Stimulated activated naive B cell treated with anti-CD40 and anti-IgM and Interleukin-4, amounts not matched to agents 10 μg/mL and 1 μg/mL and 100 μg/mL, for 72 hours (primary cell): ENCODE data around the gene VWF.

Source experiments
- ATAC-seq, 2 donors: fragments of 150-1000 bp; cut with Tn5 transposase; replicated peaks; 2 replicates each; pipeline ENCODE4 v1.10.0; 2021; ENCODE audit warnings: moderate library complexity in 1 of 2
- DNase-seq: peaks from one replicate; pipeline ENCODE4 v3.0.0; 2021
- H3K27ac Mint-ChIP-seq: one replicate; pipeline ENCODE4 v1.8.0; 2022; ENCODE audit warnings: mild to moderate bottlenecking, mixed read lengths
- H3K27me3 Mint-ChIP-seq, 2 donors: one replicate each; pipeline ENCODE4 v1.8.0; 2022; ENCODE audit warnings: mixed read lengths in 2 of 2
- H3K36me3 Mint-ChIP-seq, 2 donors: one replicate each; pipeline ENCODE4 v1.8.0; 2022; ENCODE audit warnings: mixed read lengths in 2 of 2, mild to moderate bottlenecking in 1 of 2
- H3K4me1 Mint-ChIP-seq, 2 donors: one replicate each; pipeline ENCODE4 v1.8.0; 2022; ENCODE audit warnings: mixed read lengths in 2 of 2, mild to moderate bottlenecking in 1 of 2
- H3K4me3 Mint-ChIP-seq, 2 donors: one replicate each; pipeline ENCODE4 v1.8.0; 2022; ENCODE audit warnings: mild to moderate bottlenecking in 2 of 2, mixed read lengths in 2 of 2, moderate library complexity in 1 of 2
- H3K9me3 Mint-ChIP-seq, 2 donors: one replicate each; pipeline ENCODE4 v1.8.0; 2022; ENCODE audit warnings: mixed read lengths in 2 of 2, mild to moderate bottlenecking in 1 of 2

The VWF gene

DNA sequence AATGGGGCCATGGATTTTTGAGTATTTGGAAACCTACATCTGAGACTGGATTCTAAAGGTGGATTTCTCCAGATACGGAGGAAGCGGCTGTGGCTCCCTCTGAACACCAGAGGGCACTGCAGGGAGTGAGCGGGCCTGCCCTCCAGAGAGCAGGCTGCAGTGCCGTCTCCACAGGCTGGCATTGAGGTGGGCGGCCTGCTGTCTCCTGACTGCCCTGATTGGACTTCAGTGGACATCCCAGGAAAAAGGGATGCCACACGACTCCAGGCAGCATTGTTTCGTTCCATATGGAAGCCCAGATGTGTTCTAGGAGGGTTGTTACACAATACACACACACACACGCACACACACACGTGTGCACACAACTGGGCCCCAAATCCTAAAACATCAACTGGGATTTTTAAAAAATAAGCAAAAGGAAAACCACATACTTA is 158.5 kb downstream of the VWF start:
- H3K27ac Mint-ChIP-seq: no peak overlapping the region

GRCh38 chr12:5964913-5965900 is 159.3 kb downstream of the VWF start:
- no peaks in the 10 kb centered on the region for H3K36me3 Mint-ChIP-seq
- no peak overlapping the region for H3K4me3 Mint-ChIP-seq
- no peak overlapping the region for H3K27ac Mint-ChIP-seq
- peaks cover 13 to 22% of the 10 kb centered on the region in 2 donors for H3K27me3 Mint-ChIP-seq
- H3K4me1 Mint-ChIP-seq: no peaks in the 10 kb centered on the region
- no peaks in the 10 kb centered on the region for H3K9me3 Mint-ChIP-seq
- DNase-seq: no peak
- no peak for ATAC-seq

More for the DNA sequence above, 158.5 kb downstream of the VWF start:
- Mint-ChIP-seq H3K36me3 (no peaks in the 10 kb centered on the region), H3K4me1 (no peaks in the 10 kb centered on the region), H3K9me3 (no peaks in the 10 kb centered on the region), H3K27me3 (peaks cover 21 to 29% of the 10 kb centered on the region in 2 donors), H3K4me3 (no peak overlapping the region)
- ATAC-seq (peak; percentile 79 to 88), DNase-seq (peak; percentile 14)

DNA sequence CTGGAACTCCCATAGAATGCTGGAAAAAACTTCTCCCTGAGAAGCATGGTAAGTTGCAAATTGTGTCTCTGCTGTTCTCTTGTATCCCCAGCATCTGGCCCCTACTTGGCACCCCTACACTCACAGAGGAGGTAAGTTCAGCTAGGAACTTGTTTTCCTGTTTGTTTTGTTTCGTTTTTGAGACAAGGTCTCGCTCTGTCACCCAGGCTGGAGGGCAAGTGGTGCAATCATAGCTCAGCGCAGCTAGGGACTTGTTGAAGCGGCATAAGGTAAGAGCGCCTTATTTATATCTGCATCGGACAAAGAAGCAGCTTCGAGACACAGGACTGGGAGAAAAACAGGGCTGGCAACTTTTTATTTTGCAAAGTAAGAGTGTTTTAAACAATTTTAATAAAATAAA is 161.0 kb downstream of the VWF start:
- DNase-seq: no peak
- Mint-ChIP-seq H3K4me1 (no peaks in the 10 kb centered on the region), H3K27ac (no peak overlapping the region), H3K27me3 (peaks cover 14 to 22% of the 10 kb centered on the region in 2 donors), H3K9me3 (no peaks in the 10 kb centered on the region), H3K36me3 (no peaks in the 10 kb centered on the region), H3K4me3 (no peak overlapping the region)
- no peak for ATAC-seq

DNA sequence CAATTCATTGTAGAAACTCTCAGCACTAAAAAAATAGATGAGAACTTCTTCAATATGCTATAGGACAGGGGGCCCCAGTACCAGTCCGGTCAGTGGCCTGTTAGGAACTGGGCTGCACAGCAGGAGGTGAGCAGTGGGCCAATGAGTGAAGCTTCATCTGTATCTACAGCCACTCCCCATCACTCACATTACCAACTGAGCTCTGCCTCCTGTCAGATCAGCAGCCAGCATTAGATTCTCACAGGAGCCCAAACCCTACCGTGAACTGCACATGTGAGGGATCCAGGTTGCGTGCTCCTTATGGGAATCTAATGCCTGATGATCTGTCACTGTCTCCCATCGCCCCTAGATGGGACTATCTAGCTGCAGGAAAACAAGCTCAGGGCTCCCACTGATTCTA is 163.7 kb downstream of the VWF start:
- DNase-seq (no peak), ATAC-seq (no peak)
- H3K4me3 Mint-ChIP-seq: no peak overlapping the region
- no peaks in the 10 kb centered on the region for H3K9me3 Mint-ChIP-seq
- no peaks in the 10 kb centered on the region for H3K36me3 Mint-ChIP-seq
- peaks cover 14 to 32% of the 10 kb centered on the region in 2 donors for H3K27me3 Mint-ChIP-seq
- no peaks in the 10 kb centered on the region for H3K4me1 Mint-ChIP-seq
- H3K27ac Mint-ChIP-seq: no peak overlapping the region

DNA sequence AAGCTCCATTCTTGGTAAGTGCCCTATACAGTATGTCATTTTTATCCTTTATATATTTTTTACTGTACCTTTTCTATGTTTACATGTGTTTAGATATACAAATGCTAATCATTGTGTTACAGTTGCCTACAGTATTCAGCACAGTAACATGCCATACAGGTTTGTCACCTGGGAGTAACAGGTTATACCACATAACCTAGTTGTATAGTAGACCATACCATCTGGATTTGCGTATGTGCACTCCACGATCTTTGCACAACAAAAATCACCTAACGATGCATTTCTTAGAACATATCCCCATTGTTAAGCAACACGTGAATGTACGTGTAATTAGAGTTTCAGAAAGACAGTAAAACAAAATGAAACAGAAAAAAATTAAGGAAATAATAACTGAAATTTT is 167.5 kb downstream of the VWF start:
- ATAC-seq: no peak
- no peaks in the 10 kb centered on the region for H3K9me3 Mint-ChIP-seq

GRCh38 chr12:5954661-5955060 is 169.8 kb downstream of the VWF start:
- no peaks in the 10 kb centered on the region for H3K9me3 Mint-ChIP-seq
- DNase-seq (no peak), ATAC-seq (no peak)
- H3K27ac Mint-ChIP-seq: no peak overlapping the region
- H3K4me1 Mint-ChIP-seq: no peaks in the 10 kb centered on the region
- H3K36me3 Mint-ChIP-seq: no peaks in the 10 kb centered on the region
- H3K4me3 Mint-ChIP-seq: no peak overlapping the region
- H3K27me3 Mint-ChIP-seq: peaks cover 29 to 35% of the 10 kb centered on the region in 2 donors

More for the DNA sequence above, 167.5 kb downstream of the VWF start:
- H3K4me3 Mint-ChIP-seq: no peak overlapping the region
- H3K27me3 Mint-ChIP-seq: peaks cover 20 to 32% of the 10 kb centered on the region in 2 donors
- no peaks in the 10 kb centered on the region for H3K4me1 Mint-ChIP-seq
- no peak for DNase-seq
- no peaks in the 10 kb centered on the region for H3K36me3 Mint-ChIP-seq
- no peak overlapping the region for H3K27ac Mint-ChIP-seq

GRCh38 chr12:5953835-5954586 is 170.5 kb downstream of the VWF start:
- H3K9me3 Mint-ChIP-seq: no peaks in the 10 kb centered on the region

GRCh38 chr12:5952031-5952430 is 172.4 kb downstream of the VWF start:
- DNase-seq: no peak
- Mint-ChIP-seq H3K9me3 (no peaks in the 10 kb centered on the region), H3K4me1 (no peaks in the 10 kb centered on the region), H3K36me3 (no peaks in the 10 kb centered on the region), H3K4me3 (no peak overlapping the region), H3K27ac (no peak overlapping the region), H3K27me3 (peaks cover 42 to 45% of the 10 kb centered on the region in 2 donors)
- no peak for ATAC-seq

More at GRCh38 chr12:5953835-5954586, 170.5 kb downstream of the VWF start:
- H3K4me3 Mint-ChIP-seq: no peak overlapping the region
- ATAC-seq: no peak
- H3K27ac Mint-ChIP-seq: no peak overlapping the region
- H3K36me3 Mint-ChIP-seq: no peaks in the 10 kb centered on the region
- peaks cover 33 to 34% of the 10 kb centered on the region in 2 donors for H3K27me3 Mint-ChIP-seq
- no peaks in the 10 kb centered on the region for H3K4me1 Mint-ChIP-seq
- DNase-seq: no peak

DNA sequence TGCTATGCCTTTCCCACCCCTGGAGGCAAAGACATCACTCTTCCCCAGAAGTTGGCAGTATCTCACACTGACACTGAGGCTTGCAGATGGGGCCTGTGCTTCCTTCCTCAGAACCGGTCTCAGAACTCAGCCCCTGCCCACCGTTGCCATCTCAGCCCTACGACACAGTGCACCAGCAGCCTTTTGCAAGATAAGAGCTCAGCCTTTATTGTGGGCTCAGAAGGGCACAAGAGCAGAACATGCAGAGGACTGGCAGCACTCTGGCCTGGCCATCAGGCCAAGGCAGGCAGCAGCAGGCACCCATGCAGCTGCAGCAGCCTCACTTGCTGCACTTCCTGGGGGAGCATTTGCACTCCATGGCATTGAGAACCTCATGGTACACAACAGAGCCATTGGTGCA is 175.8 kb downstream of the VWF start:
- DNase-seq: no peak
- H3K4me1 Mint-ChIP-seq: peaks cover 0 to 5% of the 10 kb centered on the region in 2 donors
- ATAC-seq: no peak
- H3K4me3 Mint-ChIP-seq: no peak overlapping the region
- H3K27ac Mint-ChIP-seq: no peak overlapping the region
- H3K36me3 Mint-ChIP-seq: no peaks in the 10 kb centered on the region
- no peaks in the 10 kb centered on the region for H3K9me3 Mint-ChIP-seq
- H3K27me3 Mint-ChIP-seq: peaks cover 66 to 69% of the 10 kb centered on the region in 2 donors

DNA sequence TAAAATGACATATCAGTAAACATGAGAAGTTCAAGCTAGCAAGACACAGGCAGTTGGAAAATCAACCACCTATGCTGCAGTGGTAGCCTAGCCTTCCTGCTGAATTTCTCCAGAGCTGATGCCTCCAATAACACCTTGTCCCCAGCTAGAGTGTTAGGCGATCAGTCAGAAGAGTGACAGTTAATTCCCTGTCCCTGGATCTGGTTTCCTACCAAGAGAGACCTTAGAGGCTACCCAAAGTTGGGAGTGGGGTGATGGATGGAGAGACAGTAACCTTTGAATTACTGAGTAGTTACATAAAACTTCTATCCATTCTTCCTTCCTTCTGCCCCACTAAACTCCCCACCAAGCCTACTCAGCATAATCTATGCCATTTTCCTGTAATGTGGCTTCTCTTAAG is 177.5 kb downstream of the VWF start:
- DNase-seq (no peak), ATAC-seq (no peak)
- Mint-ChIP-seq H3K9me3 (no peaks in the 10 kb centered on the region), H3K27ac (no peak overlapping the region), H3K4me1 (peaks cover 0 to 5% of the 10 kb centered on the region in 2 donors), H3K4me3 (no peak overlapping the region), H3K36me3 (no peaks in the 10 kb centered on the region), H3K27me3 (peaks cover 68 to 69% of the 10 kb centered on the region in 2 donors)

GRCh38 chr12:5946388-5946787 is 178.1 kb downstream of the VWF start:
- peaks cover 0 to 5% of the 10 kb centered on the region in 2 donors for H3K4me1 Mint-ChIP-seq
- H3K4me3 Mint-ChIP-seq: no peak overlapping the region
- no peaks in the 10 kb centered on the region for H3K9me3 Mint-ChIP-seq

GRCh38 chr12:5945071-5946008 is 179.1 kb downstream of the VWF start, which contains the start of gene ANO2:
Gene ANO2 (minus strand): TSS chr12:5945259. CDS start chr12:5945217, 42 bp downstream.
- Mint-ChIP-seq H3K4me1 (peaks cover 0 to 5% of the 10 kb centered on the region in 2 donors), H3K27me3 (peaks cover 69 to 78% of the 10 kb centered on the region in 2 donors), H3K36me3 (no peaks in the 10 kb centered on the region), H3K9me3 (peaks cover 0 to 1% of the 10 kb centered on the region in 2 donors), H3K4me3 (peak within 1 kb of the TSS; percentile 14 to 21), H3K27ac (no peak within 1 kb of the TSS)
- ATAC-seq (no peak), DNase-seq (no peak)

More at GRCh38 chr12:5946388-5946787, 178.1 kb downstream of the VWF start:
- Mint-ChIP-seq H3K27ac (no peak overlapping the region), H3K27me3 (peaks cover 67 to 69% of the 10 kb centered on the region in 2 donors), H3K36me3 (no peaks in the 10 kb centered on the region)
- ATAC-seq (no peak), DNase-seq (no peak)

- Mint-ChIP-seq H3K27me3 (peaks cover 70 to 83% of the 10 kb centered on the region in 2 donors), H3K4me3 (no peak overlapping the region), H3K4me1 (peaks cover 0 to 5% of the 10 kb centered on the region in 2 donors), H3K9me3 (peaks cover 0 to 3% of the 10 kb centered on the region in 2 donors), H3K36me3 (no peaks in the 10 kb centered on the region), H3K27ac (no peak overlapping the region)
- DNase-seq (no peak), ATAC-seq (no peak)
Observed at GRCh38 chr12:5944688-5945070, 179.8 kb downstream of the VWF start.
